Activated CD8-positive, alpha-beta memory T cell treated with anti-CD3 and anti-CD28 coated beads for 48 hours (primary cell): ENCODE results near the gene GMDS.

Source experiments
- DNase-seq, 3 experiments: peaks; one replicate each; pipeline ENCODE4 v3.0.0-alpha.2; 2020; ENCODE audit warnings: low read depth in 2 of 3, low spot score in 2 of 3

Gene GMDS

GRCh38 chr6:1952740-1953360 lies 292.6 kb downstream of the GMDS start:
- DNase-seq: no peak

GRCh38 chr6:1950631-1951030 lies 294.8 kb downstream of the GMDS start:
- DNase-seq: no peak

GRCh38 chr6:1949538-1949937 lies 295.9 kb downstream of the GMDS start:
- no peak for DNase-seq

- DNase-seq: no peak
Measured at GRCh38 chr6:1947922-1948321, 297.5 kb downstream of the GMDS start.

GRCh38 chr6:1946583-1946982 lies 298.8 kb downstream of the GMDS start:
- no peak for DNase-seq

- no peak for DNase-seq
Measured at GRCh38 chr6:1945235-1945832, 300.1 kb downstream of the GMDS start.

GRCh38 chr6:1942834-1943233 lies 302.6 kb downstream of the GMDS start:
- no peak for DNase-seq

- no peak for DNase-seq
Measured at GRCh38 chr6:1941534-1941933, 303.9 kb downstream of the GMDS start.

- DNase-seq: no peak
Measured at GRCh38 chr6:1940381-1940780, 305.0 kb downstream of the GMDS start.

GRCh38 chr6:1933292-1933691 lies 312.1 kb downstream of the GMDS start:
- DNase-seq: no peak

GRCh38 chr6:1931817-1932216 lies 313.6 kb downstream of the GMDS start:
- DNase-seq: no peak

GRCh38 chr6:1930356-1930755 lies 315.0 kb downstream of the GMDS start:
- no peak for DNase-seq

GRCh38 chr6:1929931-1930330 lies 315.5 kb downstream of the GMDS start:
- DNase-seq: no peak

GRCh38 chr6:1925743-1926430 lies 319.5 kb downstream of the GMDS start:
- DNase-seq: no peak

GRCh38 chr6:1923449-1923848 lies 322.0 kb downstream of the GMDS start:
- DNase-seq: no peak

GRCh38 chr6:1917626-1918371 lies 327.6 kb downstream of the GMDS start:
- peak; percentile 2 to 30 (median 22) for DNase-seq

- DNase-seq: no peak
Measured at GRCh38 chr6:1916334-1917070, 328.9 kb downstream of the GMDS start.

- DNase-seq: no peak
Measured at GRCh38 chr6:1915226-1915625, 330.2 kb downstream of the GMDS start.

GRCh38 chr6:1913577-1913976 lies 331.8 kb downstream of the GMDS start:
- DNase-seq: no peak

GRCh38 chr6:1912731-1913130 lies 332.7 kb downstream of the GMDS start:
- no peak for DNase-seq

GRCh38 chr6:1911474-1911873 lies 333.9 kb downstream of the GMDS start:
- DNase-seq: no peak
